Measurements from ENCODE around the gene DUSP2.

The DUSP2 gene, protein sequence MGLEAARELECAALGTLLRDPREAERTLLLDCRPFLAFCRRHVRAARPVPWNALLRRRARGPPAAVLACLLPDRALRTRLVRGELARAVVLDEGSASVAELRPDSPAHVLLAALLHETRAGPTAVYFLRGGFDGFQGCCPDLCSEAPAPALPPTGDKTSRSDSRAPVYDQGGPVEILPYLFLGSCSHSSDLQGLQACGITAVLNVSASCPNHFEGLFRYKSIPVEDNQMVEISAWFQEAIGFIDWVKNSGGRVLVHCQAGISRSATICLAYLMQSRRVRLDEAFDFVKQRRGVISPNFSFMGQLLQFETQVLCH

DNA sequence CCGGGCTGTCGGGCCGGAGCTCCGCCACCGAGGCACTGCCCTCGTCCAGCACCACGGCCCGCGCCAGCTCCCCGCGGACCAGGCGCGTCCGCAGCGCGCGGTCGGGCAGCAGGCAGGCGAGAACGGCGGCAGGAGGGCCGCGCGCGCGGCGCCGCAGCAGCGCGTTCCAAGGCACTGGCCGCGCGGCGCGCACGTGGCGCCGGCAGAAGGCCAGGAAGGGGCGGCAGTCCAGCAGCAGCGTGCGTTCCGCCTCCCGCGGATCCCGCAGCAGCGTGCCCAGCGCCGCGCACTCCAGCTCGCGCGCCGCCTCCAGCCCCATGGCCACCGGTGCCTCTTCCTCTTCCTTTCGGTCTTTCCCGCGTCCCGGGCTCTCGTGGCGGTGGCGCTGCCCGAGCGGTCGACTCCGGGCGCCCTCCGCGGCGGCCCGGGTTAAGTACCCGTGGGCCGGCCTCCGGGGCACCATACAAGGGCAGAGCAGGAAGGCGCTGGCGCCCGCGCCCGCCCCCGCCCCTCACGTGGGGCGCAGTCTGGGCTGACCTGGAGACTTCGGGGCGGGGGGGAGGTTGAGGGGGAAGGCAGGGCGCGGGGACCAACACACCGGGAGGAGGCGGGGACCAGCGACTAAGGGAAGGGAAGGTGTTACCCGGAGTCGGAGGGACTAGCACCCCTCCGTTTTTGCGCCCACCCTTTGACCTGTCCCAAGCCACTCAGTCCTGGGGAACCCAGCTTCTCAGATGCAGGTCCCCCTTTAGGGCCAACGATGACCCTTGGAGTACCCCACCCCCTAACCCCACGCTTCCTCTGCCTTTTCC lies at the start of gene DUSP2:
DUSP2 (minus strand) TSS at position 405 of the 812 bp plus-strand sequence; CDS start at position 319, 86 bp downstream.
- DNase-seq, result peak; percentile 68 to 78

DNA sequence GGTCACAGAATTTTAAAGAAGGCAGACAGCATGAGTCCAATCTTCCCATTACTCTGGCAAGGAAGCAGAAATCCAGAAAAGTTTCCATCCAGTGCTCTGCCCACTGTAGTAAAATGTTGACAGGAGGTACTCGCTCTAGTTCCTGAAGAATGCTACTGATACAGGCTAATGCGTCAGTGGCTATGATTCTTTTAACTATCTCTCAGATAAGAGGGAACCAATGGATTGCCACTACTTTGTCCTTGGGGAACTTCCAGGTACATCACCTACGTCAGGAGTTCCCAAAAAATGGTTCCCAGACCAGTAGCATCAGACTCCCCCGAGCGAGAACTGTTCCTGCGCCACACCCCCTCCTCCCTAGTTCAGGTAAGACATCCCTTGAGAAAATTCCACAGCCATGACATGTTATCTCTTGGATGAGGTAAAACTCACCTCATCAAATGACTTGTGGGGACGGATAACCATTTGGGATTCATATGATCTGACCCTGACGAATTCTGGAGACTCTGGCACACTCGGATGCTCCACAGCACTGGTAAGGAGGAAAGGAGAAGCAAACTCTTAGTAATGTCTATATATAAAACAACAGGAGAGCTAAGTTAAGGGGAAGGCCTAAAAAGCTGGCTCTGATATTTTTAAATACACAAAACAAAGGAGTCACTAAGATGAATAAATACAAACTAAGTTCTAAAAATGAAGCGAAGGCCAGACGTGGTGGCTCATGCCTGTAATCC lies 46.9 kb upstream of the DUSP2 start:
- DNase-seq, result no peak

DNA sequence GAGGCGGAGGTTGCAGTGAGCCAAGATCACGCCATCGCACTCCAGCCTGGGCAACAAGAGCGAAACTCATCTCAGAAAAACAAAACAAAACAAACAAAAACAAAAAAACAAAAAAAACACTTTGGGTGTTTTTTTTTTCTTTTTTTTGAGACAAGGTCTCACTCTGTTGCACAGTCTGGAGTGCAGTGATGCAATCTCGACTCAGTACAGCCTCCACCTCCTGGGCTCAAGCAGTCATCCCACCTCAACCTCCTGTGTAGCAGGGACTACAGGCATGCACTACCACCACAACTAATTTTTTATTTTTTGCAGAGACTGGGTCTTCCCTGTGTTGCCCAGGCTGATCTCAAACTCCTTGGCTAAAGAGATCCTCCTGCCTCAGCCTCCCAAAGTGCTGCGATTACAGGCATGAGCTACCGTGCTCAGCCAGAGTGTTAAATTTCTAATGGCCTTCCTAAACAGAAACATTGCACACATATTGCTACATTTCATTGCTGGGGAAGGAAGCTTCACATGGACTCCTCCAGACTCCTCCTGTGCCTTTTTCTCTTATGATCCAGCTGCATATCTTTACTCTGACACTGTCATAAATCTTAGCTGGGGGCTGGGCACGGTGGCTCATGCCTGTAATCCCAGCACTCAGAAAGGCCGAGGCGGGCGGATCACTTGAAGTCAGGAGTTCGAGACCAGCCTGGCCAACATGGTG lies 43.7 kb upstream of the DUSP2 start:
- DNase-seq, result no peak

DNA sequence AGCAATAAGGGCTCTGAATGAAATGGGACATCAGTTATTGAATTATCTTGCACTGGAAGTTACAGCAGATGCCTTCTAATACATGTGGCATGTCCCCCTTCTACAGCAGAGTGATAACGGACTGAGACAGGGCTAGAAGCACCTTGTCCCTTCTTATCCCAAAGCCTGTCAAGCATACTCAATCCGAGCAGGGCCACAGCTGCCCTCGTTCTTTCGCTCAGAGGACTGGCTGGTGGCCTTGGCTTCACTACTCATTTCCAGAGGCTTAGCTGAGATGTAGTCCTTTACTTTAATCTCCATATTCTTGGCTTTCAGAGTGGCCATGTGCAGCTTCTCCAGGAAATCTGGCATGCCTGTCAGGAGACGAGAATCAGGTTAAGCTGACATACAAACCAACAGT lies 41.3 kb upstream of the DUSP2 start:
- no peak for DNase-seq

DNA sequence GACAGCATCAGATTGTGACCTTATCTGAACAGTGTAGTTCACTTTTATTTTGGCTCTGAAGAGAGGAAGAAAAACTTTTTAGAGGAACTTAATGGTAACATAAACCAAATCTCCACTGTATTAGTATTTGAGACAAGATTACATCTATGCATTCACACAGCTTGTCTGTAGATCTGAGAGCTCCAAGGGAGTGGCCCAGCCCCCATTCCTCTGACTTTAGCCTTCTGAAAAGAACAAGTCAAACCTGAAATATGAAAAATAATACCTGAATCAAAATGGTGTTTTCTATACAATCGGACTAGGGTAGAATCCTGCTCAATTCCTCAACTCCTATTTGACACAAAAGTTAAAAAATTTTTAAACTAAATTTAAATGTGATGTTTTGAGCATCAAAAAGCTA lies 40.3 kb upstream of the DUSP2 start:
- DNase-seq, result no peak

DNA sequence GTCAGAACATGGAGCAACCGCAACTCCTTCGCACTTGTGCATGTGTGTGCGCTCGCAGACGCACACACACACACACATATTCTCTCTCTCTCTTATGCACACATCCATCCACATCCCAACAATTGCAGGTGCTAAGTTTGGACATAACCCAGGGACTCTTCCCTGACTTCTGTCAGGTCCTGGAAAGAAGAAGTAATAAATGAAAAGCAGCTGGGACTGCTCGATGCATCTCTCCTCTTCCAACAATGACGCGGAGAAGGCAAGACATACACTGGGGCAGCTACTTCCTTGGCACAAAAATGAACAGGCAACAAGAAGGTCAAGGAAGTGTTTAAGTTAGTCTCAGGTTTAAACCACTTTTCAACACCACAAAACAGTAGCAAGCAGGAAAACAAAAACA lies 39.7 kb upstream of the DUSP2 start:
- DNase-seq, result no peak

DNA sequence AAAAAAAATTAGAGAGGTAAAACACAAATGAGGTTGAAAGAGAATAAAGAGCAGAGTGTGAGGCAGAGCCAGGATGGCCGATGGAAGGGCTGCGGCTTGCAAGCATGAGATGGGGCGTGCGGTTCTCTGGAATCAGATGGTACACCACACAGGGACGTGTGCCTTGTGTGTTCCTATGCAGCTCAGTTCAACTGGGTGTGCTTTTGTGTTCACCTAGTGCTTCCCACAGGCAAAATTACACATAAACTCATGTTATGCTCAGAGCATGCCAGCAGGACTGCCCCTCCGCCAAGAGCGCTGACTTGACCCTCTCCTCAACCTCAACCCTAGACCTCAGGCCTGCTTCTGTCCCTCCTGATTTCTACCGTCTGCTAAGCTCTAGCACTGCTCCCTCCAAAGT lies 38.9 kb upstream of the DUSP2 start:
- no peak for DNase-seq

DNA sequence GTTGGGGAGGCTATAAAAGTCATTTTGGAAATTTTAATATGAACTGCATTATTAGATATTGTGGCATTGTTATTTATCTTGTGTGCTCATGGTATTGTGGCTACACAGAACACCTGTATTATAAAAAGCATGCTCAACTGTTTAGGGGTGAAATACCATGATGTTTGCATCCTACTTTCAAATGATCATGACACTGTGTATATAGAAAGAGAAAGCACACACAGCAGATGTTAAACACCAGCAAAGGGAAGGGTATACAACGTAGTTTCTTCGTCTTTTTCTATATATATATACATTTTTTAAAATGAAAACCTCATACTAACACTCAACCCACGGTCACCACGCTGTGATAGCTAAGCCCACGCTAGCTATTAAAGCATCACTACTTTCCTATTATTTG lies 36.3 kb upstream of the DUSP2 start:
- DNase-seq, result no peak

DNA sequence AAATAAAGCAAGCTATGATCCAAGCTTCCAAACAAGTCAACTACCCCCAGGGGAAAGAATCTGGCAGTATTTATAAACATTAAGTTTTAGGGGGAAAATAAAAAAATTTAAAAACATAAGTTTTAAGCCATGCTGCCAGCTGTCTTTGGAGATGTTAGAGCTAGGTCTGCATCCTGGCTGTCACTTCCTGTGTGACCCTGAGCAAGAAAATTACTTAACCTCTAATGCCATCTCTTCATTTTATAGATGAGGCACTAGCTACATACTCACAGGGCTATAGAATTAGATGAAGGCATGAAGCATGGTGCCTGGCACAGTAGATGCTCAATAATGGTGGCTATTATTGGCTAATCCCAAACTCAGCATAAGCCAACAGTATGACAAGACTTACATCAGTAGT lies 35.3 kb upstream of the DUSP2 start:
- no peak for DNase-seq

DNA sequence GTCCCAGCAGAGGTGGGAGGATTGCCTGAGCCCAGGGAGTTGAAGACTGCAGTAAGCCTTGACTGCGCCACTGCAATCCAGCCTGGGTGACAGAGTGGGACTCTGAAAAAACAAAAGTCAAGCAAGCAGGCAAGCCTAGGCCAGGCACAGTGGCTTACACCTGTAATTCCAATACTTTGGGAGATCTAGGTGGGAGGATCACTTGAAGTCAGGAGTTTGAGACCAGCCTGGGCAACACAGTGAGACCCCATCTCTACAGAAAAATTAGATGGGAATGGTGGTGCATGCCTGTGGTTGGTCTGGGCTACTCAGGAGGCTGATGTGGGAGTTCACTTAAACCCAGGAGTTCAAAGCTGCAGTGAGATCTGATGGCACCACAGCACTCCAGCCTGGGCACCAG lies 34.8 kb upstream of the DUSP2 start:
- no peak for DNase-seq

DNA sequence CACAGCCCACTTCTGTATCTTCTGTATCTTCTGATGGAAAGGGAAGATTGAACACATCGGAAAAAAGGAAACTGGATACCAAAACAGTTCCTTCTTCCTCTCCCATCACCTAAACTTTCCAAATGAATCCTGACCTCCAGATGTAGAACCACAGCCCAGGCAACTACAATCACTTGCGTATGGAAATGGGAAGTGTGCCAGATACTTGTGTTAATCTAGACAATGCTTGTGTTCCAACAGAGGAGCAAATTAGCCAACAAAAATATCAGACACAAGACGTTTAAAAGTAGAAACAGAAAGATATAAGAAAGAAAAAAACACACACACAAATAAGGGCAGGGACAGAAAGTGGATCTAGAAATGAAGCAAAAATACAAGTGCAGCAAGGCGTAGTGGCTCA lies 31.4 kb upstream of the DUSP2 start:
- no peak for DNase-seq

DNA sequence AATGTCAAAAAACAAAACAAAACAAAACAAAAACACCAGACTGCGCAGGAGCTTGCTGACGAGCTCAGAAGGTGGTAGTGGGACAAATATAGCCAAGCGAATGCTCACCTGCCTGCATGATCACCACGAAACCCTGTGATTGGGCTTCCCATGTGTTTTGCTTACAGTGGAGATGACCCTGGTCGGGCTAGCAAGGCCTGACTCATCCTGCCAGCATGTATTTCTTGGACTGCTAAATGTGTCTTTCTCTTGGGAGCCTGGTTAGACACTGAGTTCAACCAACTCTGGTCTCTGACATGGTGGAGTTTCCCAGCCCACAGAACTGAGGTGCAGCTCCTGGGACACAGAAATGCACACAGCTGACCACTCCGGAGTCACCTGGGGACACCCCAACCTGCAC lies 30.7 kb upstream of the DUSP2 start:
- no peak for DNase-seq

DNA sequence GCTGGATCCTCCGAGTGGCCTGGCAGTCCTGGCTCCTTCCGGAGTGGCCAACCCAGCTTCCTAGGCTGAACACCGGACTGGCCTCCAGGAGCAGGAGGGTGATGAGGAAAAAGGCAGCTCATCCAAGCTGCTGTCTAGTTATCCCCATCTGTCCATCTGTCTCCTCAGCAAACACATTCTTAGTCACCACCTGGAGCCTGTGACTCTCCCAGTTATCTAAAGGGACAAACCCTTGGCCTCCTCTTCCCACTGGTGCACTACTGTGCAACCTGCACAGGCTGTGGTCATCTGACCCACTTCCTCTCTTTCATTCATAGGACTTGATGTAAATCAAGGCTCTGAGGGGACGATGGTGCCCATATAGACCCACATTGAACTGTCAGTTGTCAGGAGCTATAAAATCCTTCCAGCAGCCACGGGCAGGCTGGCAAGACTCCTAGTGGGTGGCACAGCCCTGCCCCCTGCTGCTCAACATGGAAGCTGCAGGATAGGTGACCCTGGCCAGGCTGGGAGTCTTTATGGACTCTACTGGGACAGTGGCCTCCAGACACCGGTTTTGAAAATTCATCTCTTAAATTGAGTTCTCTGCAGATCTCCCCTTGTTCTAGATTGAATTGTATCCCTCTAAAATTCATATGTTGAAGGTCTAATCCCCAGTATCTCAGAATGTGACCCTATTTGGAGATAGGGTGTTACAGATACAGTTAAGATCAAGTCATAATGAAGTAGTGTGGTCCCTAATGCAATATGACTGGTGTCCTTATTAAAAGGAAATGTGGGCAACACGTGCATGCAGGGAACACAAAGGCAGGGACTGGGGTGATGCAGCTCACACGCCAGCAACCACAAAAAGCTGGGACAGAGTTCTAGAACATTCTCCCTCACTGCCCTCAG lies 29.3 kb upstream of the DUSP2 start:
- DNase-seq, result peak; percentile 62 to 67

DNA sequence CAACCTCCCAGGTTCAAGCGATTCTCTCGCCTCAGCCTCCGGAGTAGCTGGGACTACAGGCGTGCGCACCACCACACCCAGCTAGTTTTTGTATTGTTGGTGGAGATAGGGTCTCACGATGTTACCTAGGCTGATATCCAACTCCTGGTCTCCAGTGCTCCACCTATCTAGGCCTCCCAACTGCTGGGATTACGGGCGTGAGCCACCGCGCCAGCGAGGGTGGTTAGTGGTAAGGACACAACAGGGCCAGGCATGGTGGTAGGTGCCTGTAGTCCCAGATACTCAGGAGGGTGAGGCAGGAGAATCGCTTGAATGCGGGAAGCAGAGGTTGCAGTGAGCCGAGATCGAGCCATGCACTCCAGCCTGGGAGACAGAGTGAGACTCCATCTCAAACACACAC lies 26.6 kb upstream of the DUSP2 start:
- DNase-seq, result no peak

DNA sequence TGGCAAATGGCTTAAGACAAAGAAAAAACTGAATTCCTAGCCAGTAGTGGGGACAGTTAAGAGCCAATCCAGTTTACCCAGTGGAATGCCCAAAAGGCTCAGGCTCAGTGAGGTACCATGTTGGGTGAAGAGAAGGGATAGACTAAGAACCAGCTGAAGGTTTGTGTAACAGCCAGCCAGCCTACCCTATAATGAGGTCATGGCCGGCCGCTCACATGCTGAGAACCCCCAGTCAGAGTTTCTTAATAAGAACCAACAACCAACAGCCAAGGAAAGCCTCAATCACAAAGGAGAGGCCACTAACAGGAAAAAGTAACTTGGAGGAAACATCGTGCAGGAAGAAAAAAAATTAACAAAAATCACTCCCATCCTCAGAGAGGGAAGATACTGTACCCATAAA lies 25.4 kb upstream of the DUSP2 start:
- no peak for DNase-seq

DNA sequence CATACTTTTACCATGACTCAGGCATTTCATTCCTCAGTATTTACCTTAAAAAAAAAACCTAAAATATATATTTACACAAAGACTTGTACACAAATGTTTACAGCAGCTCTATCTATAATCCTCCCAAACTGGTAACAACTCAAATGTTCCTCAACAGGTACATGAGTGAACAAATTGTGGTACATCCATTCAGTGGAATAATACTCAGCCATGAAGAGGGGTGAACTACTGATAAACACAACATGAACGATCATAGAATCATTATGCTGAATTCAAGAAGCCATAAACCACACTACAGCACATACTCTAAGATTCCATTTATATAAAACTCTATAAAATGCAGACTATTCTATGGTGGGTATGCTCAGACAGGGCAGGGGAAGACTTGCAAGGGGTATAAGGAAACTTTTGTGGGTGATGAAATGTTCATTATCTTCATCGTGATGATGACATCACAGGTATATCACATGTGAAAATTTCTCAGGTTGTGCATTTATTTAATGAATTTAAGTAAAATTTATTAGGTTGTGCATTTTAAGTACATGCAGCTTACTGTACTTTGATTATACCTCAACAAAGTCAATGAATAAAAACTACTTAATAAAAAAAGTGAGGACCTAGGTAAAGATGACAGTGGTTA lies 24.7 kb upstream of the DUSP2 start:
- no peak for DNase-seq

DNA sequence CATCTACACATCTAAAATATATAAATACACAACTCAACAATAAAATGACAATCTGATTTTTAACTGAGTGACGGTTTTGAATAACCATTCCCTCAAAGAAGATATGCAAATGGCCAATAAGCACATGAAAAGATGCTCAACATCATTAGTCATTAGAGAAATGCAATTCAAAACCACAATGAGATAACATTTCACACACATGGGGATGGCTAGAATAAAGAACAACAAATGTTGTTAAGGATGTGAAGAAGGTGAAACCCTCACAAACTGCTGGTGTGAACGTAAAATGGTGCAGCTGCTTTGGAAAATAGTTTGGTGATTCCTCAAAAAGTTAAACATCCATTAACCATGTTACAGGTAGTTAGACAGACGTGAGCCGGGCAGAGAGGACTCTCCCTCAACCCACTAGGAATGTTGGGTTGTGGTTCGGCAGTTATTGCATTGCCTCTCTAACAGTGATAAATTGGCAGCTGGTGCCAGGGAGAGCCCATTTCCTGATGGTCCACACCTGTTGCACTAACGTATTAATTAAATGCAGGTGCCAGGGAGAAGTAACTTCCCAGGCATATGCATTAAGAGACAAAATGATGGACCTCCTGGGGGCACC lies 22.3 kb upstream of the DUSP2 start:
- DNase-seq, result peak in 1 of 2 experiments; percentile 28

DNA sequence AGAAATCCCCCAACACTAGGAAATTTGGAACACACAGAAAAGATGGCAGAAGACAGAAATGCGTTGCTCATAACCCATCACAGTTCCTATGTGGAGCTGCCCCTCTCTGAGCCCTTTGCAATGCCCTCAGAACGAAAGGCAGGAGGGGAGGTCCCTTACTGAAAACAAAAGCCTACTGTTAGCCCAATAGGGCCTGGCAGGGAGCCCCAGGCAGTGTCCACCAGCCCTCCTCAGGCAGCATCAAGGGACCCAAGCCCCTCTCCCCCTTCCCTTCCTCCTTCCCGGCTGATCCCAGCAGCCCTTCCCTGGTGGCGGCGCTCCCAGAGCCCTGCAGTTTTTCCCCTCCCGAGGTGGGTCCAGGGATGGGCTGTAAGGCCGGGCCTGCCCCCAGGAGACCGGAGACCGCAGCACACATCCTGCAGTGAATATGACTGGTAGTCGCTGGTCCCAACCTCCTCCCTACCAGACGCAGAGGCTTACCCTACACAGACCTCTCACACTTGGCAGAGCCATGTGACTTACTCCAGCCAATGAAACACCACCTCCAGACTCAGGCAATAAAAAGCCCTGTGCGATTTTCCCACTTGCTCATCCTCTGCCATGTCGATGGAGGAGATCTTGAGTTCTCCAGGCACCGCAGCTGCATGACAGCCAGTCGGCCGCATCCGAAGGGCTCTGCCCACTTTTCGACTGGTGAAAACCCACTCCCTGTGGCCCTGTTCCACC lies 19.4 kb upstream of the DUSP2 start:
- no peak for DNase-seq

DNA sequence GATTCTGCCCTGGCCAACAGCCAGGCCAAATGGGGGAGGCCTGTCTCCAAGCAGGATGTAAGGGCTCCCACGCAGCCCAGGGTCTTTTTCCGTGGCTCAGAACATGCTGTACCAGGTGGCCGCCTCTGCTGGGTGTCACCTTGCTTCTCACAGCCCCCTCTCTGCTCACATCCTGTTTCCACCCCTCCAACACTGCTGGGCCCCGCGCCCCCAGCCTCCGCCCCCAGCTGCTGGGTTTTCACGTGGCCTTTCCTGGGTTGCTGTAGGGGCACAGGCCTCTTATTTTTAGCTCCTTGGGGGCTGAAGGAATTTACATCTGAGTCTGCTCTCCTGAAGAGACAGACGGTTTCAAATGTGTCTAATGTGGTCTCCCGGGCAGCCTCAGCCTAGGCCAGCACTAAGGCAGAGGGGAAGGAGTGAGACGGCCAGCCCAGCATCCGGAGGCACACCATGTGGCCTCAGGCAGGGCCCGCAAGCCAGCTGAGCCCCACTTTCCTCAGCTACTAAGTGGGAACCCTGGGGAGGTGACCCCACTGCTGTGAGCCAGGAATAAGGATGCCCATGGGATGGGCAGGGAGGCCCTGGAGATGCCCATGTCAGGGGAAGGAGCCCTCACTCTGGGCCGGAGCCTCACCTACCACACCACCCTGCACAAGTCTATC lies 18.7 kb upstream of the DUSP2 start:
- no peak for DNase-seq

DNA sequence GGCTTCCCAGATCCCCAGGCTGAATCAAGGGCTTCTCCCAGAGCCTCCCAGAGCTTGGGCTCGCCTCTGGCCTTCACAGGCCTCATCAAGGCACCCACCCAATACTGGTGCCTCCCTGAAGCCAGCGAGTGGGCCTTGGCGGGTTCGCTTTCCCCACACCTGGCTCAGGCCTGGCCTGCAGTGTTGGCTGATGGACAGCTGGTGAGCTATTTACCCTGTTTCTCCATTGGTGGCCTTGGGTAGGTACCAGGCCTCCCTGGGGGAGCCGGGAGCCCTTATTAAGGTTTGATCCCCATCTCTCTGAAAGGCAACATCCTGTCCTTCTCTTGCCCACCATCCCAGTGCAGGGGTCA lies 18.2 kb upstream of the DUSP2 start:
- DNase-seq, result no peak
